Heart left ventricle (tissue), 13 donors: ENCODE data around the gene RAB33A.

Source experiments
- CTCF ChIP-seq, 12 donors: fragments of 200-600 bp; sonication (generic) in 4 of 12; IDR thresholded peaks; one replicate each; pipeline versions ENCODE4 v1.5.0 to v1.8.0; 2018 to 2022; ENCODE audit warnings: antibody characterized with exemption in 12 of 12, mild to moderate bottlenecking in 5 of 12
- POLR2A ChIP-seq, 2 donors: fragments of 450-650 bp; IDR thresholded peaks; one replicate each; pipeline ENCODE4 v1.6.1; 2017; ENCODE audit warnings: antibody characterized with exemption in 2 of 2, mild to moderate bottlenecking in 2 of 2, moderate library complexity in 2 of 2
- donor health status: ischemic (EF 13 %, LVEDD 7.1; RV severe dilation, severe dysfunction).
- donor health status: DM: no; HTN: yes; CAD: no.
- donor health status: DM: no; HTN: no; CAD: no.
- donor health status: ischemic (EF 25% LVEDD 6.9; RV normal size, moderate dysfunction).
- donor health status: ischemic (EF 25% LVEDD 5.7; RV mildly dilated, moderate dysfunction).
- donor health status: ischemic (EF 35%, LVEDD 5.7; RV mildly dilated, moderate dysfunction).
- donor health status: nonischemic (EF 11% LVEDD 7.7; RV severe dilation, severe dysfunction).
- donor health status: DM: yes; HTN: yes; CAD: no.
- donor health status: PGD.
- donor health status: ischemic (EF 29% LVEDD 5.4; RV normal size, mild dysfunction).
- donor health status: nonischemic (EF 23%, LVEDD 6.1; RV moderate dilation, normal function).

GRCh38 chrX:130174937-130175336, 3.2 kb downstream of the RAB33A start:
- TF ChIP-seq CTCF (IDR thresholded peaks at IDR 0.05) (no peak), POLR2A (IDR thresholded peaks at IDR 0.05) (no peak)
